DMS 273 (cell line): ENCODE data around the gene BCL2.

Source experiments
- DNase-seq: peaks from one replicate; lab custom pipeline; 2025; ENCODE audit not compliant: unreplicated experiment; lab: John Stamatoyannopoulos, UW

Gene BCL2

GRCh38 chr18:63161761-63162195 is 157.8 kb downstream of the BCL2 start:
- no peak for DNase-seq

DNA sequence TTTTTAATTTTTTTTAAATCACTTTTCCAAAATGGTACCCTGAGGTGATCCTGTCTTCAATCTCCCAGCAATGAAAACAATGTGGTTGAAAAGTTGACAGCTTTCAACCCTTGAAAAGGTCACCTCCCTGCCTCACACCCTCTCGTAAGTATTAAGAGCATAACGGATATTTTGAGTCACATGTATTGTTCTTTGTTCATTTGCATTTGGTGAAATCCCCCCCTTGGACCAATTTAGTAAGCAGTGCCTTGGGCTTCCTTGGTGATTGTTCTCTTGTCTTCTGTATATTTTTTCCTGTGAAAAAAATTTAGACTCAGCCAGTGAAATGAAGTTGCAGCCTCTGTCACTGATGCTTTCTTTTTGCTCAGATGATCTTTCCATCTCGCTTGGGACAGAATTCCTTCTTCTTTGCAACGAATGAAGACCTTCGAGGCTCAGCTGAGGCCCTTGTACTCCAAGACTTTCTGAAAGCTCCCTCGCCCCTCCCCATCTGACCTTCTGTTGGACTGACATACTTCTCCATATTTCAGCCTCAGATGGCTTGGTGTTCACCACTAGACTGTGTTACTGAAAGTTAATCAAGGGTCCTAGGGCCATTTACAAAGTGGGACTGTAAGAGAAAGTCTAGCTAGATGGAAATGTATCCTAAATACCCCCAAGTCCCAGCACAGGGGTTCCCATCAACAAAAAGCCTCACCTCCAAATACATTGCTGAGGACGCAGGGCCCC is 158.4 kb downstream of the BCL2 start:
- no peak for DNase-seq

DNA sequence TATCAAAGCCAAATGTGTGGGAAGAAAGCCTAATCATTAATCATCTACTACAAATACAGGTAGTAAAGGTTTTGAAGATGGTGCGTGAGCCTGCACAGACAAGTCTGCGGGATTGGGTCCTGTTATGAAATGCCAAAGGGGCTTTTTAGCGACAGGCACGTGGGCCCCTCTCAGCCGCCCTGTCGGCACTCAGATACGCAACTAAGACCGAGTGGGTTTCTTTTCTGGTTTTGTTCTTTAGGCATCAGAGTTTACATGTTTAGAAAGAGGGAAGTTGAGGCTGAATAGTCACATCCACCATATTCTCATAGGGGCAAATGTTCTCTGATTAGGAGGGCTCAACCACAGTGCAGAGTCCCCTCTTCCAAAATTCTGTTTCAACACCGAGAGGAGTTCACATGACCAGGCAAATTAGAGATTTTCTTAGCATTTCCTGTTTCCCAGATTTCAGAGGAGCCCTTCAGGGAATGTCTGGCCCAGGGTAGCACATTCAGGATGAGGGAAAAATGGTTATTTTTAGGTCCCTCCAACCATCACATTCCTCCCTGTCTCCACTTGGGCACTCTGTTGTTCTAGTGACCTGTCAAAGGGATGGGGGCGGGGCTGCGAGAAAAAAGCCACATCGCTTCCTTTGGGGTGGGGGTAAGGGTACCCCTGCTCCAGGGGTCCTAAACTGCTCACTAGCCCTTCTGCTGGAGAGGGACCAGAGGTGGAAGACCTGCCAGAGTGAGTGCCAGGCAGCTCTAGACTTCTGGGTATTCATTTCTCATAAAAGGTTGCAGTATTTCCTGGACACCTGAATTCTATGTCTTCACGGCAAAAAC is 159.2 kb downstream of the BCL2 start:
- no peak for DNase-seq

GRCh38 chr18:63159590-63159989 is 160.0 kb downstream of the BCL2 start:
- DNase-seq: no peak

- no peak for DNase-seq
These were observed 160.8 kb downstream of the BCL2 start for GRCh38 chr18:63158676-63159291.

GRCh38 chr18:63158012-63158631 is 161.4 kb downstream of the BCL2 start:
- no peak for DNase-seq

- no peak for DNase-seq
These were observed 162.1 kb downstream of the BCL2 start for GRCh38 chr18:63157293-63158011.

- DNase-seq: no peak
These were observed 163.4 kb downstream of the BCL2 start for GRCh38 chr18:63155910-63156773.

GRCh38 chr18:63155169-63155852 is 164.3 kb downstream of the BCL2 start:
- DNase-seq: peak; percentile 89

GRCh38 chr18:63154350-63155152 is 165.0 kb downstream of the BCL2 start:
- DNase-seq: no peak

- no peak for DNase-seq
These were observed 166.8 kb downstream of the BCL2 start for GRCh38 chr18:63152791-63153190.

GRCh38 chr18:63152096-63152495 is 167.5 kb downstream of the BCL2 start:
- no peak for DNase-seq

DNA sequence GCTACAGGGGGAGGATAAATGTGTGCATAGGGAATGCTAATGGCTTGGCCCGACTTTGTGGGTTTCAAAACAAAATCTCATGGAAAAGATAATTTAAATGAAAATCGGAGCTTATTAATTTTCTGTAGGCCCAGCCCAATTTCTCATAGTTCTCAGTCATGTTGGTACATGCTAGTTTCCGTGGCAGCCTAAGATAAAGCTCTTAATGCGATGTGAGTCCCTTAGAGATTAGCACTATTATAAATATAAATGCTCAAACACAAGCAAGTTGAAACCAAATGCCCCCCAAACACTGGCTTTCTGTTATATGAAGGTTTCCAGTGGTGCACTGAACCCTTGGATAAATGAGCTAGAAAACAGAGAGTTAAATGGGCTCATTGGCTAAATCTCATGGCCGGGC is 168.0 kb downstream of the BCL2 start:
- DNase-seq: no peak

DNA sequence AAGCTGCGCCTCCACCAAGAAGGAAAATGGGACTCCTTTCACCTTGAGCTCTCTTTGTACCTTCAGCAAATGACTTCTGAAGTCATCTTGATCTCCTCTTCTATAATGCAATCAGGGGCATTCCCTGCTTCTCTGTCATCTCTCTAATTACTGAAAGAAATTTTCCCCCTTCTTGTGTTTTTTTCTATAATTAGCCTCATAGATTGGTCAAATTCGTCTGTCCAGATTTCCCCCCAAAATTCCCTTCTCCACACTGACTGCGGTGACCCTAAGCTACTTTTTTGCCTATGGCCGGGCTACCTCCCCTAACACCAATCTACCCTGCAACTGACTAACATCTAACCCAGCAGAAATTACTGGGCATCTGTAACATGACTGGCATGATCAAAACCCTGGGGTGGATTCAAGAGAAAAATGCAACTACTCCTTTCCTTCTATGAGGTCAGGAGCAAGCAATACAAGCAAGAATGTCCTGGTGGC is 168.6 kb downstream of the BCL2 start:
- DNase-seq: peak; percentile 25

DNA sequence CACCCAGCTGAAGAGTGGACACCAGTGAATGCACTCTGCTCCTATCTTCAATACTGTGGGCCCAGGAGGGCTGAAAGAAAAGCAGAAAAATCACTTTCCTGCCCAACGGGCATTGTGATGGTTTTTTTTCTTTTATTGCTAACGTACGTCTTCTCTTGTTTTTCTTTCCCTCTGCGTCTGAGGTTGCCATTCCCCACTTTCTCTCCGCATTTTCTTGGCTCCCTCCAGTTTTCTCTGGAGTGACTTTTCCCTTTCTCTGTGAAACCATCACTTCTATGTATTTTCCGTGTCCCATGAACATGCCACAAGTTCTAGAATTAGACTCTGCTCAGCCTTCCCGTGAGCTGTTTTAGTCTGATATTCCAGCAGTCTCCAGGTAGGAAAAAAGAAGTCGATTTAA is 169.2 kb downstream of the BCL2 start:
- no peak for DNase-seq

DNA sequence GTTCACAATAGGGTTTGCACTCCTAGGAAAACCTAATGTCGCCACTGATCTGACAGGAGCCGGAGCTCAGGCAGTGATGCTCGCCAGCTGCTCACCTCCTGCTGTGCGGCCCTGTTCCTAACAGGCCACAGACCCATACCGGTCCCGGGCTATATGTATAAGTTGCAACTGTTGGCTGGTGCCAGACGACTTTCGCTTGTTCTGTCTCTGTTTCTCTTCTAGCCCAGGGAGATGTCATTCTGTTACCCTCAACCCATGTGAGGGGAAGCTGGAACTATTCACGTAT is 170.3 kb downstream of the BCL2 start:
- peak; percentile 10 for DNase-seq

- DNase-seq: no peak
These were observed 170.9 kb downstream of the BCL2 start for GRCh38 chr18:63148449-63149301.

- no peak for DNase-seq
These were observed 171.6 kb downstream of the BCL2 start for GRCh38 chr18:63147973-63148372.
